Mammary epithelial cell (primary cell): ENCODE data around the gene SHROOM2.
"Not testable (repeated sequence)": the region's sequence is repeated elsewhere in the genome, so short reads cannot be mapped to it uniquely, and the experiment has no call there.

ENCODE experiments used
- CTCF ChIP-seq, 2 donors: IDR thresholded peaks in 1 of 2; conservative IDR thresholded peaks in 1 of 2; 2 replicates each; pipeline ENCODE4 v1.5.1; 2011 to 2012; ENCODE audit warnings: inconsistent platforms in 2 of 2, low read length in 2 of 2, mild to moderate bottlenecking in 2 of 2, control low read depth in 1 of 2, low read depth in 1 of 2; ENCODE audit not compliant: insufficient read depth in 1 of 2; ENCODE audit errors: extremely low read depth in 1 of 2
- EZH2 ChIP-seq: IDR thresholded peaks from 2 replicates; pipeline ENCODE4 v1.6.1; 2012; ENCODE audit warnings: low read length, inconsistent platforms, borderline replicate concordance

DNA sequence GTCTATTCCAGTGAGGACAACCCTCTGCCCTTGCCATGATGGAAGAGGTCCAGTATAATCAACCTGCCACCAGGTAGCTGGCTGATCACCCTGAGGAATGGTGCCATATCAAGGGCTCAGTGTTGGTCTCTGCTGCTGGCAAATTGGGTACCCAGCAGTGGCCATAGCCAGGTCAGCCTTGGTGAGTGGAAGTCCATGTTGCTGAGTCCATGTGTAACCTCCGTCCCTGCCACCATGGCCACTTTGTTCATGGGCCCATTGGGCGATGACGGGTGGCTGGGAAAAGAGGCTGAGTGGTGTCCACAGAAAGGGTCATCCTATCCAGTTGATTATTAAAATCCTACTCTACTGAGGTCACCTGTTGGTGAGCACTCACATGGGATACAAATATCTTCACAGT is 24.9 kb downstream of the SHROOM2 start:
- not testable (repeated sequence) for TF ChIP-seq CTCF (conservative IDR thresholded peaks at IDR 0.05 in 1 of 2, IDR thresholded peaks at IDR 0.05 in 1 of 2; ENCODE audit: extremely low read depth in 1 of 2, insufficient read depth in 1 of 2, low read depth in 1 of 2, low read length in 2 of 2); EZH2
